ENCODE data around the gene MYO18B.

Gene MYO18B

GRCh38 chr22:26002456-26002855 lies 260.5 kb downstream of the MYO18B start:
- no peak for DNase-seq

GRCh38 chr22:26004477-26004876 lies 262.5 kb downstream of the MYO18B start:
- DNase-seq, result no peak

GRCh38 chr22:26008587-26008986 lies 266.6 kb downstream of the MYO18B start:
- DNase-seq, result no peak

GRCh38 chr22:26016916-26017315 lies 274.9 kb downstream of the MYO18B start:
- no peak for DNase-seq

GRCh38 chr22:26017932-26018331 lies 275.9 kb downstream of the MYO18B start:
- no peak for DNase-seq

GRCh38 chr22:26019596-26019995 lies 277.6 kb downstream of the MYO18B start:
- no peak for DNase-seq

- peak in 1 of 4 experiments; percentile 9 for DNase-seq
Observed at GRCh38 chr22:26021516-26021915, 279.5 kb downstream of the MYO18B start.

GRCh38 chr22:26023104-26023775 lies 281.3 kb downstream of the MYO18B start:
- no peak for DNase-seq

GRCh38 chr22:26025626-26026025 lies 283.6 kb downstream of the MYO18B start:
- DNase-seq, result no peak

- DNase-seq, result no peak
Observed at GRCh38 chr22:26027341-26027740, 285.4 kb downstream of the MYO18B start.

- DNase-seq, result no peak
Observed at GRCh38 chr22:26031641-26032040, 289.7 kb downstream of the MYO18B start.

GRCh38 chr22:26033071-26033470 lies 291.1 kb downstream of the MYO18B start:
- no peak for DNase-seq

- no peak for DNase-seq
Observed at GRCh38 chr22:26033586-26033985, 291.6 kb downstream of the MYO18B start.

GRCh38 chr22:26035523-26035922 lies 293.5 kb downstream of the MYO18B start:
- no peak for DNase-seq

- DNase-seq, result no peak
Observed at GRCh38 chr22:26038365-26038764, 296.4 kb downstream of the MYO18B start.

GRCh38 chr22:26041931-26042330 lies 299.9 kb downstream of the MYO18B start:
- no peak for DNase-seq

- no peak for DNase-seq
Observed at GRCh38 chr22:26043031-26043430, 301.0 kb downstream of the MYO18B start.

- no peak for DNase-seq
Observed at GRCh38 chr22:26045051-26045450, 303.1 kb downstream of the MYO18B start.

- DNase-seq, result no peak
Observed at GRCh38 chr22:26045860-26046259, 303.9 kb downstream of the MYO18B start.

GRCh38 chr22:26047516-26047915 lies 305.5 kb downstream of the MYO18B start:
- no peak for DNase-seq

GRCh38 chr22:26047920-26048319 lies 305.9 kb downstream of the MYO18B start:
- DNase-seq, result no peak

GRCh38 chr22:26050079-26050478 lies 308.1 kb downstream of the MYO18B start:
- no peak for DNase-seq

- DNase-seq, result no peak
Observed at GRCh38 chr22:26053737-26054316, 311.8 kb downstream of the MYO18B start.

GRCh38 chr22:26054841-26055605 lies 313.0 kb downstream of the MYO18B start:
- no peak for DNase-seq

Measured in suppressor macrophage (primary cell).